Right atrium auricular region (tissue), 2 donors: ENCODE measurements around the gene METAP1D. TPM values are rescaled to one million over a fixed set of nuclear protein-coding genes. Genes with fewer than 3 reads are reported as not detected.

Source experiments
- DNase-seq: peaks from one replicate; pipeline ENCODE4 v3.0.0-alpha.2; 2019; ENCODE audit warnings: low spot score
- H3K27ac ChIP-seq, 2 donors: fragments of 200-600 bp; sonication (generic); 1 replicate in 1 of 2; 2 replicates in 1 of 2; pipeline ENCODE4 v1.5.1; 2016 to 2019
- H3K27me3 ChIP-seq, 2 donors: fragments of 200-600 bp; sonication (generic); one replicate each; pipeline versions ENCODE4 v1.5.1 to v1.6.0; 2017 to 2019
- H3K36me3 ChIP-seq: fragments of 200-600 bp; sonication (generic); one replicate; pipeline ENCODE4 v1.5.1; 2016
- H3K4me1 ChIP-seq, 2 donors: fragments of 200-600 bp; sonication (generic); one replicate each; pipeline versions ENCODE4 v1.5.1 to v1.6.0; 2017 to 2019
- H3K4me3 ChIP-seq, 2 donors: fragments of 200-600 bp; sonication (generic); 1 replicate in 1 of 2; 2 replicates in 1 of 2; pipeline ENCODE4 v1.5.1; 2017 to 2019; ENCODE audit warnings: mild to moderate bottlenecking in 1 of 2, moderate library complexity in 1 of 2
- H3K9me3 ChIP-seq, 2 donors: fragments of 200-600 bp; sonication (generic); one replicate each; pipeline ENCODE4 v1.5.1; 2019
- CTCF ChIP-seq, 2 donors: fragments of 200-600 bp; sonication (generic); IDR thresholded peaks; one replicate each; pipeline ENCODE4 v1.5.1; 2019; ENCODE audit warnings: antibody characterized with exemption in 2 of 2
- total RNA-seq, 2 donors: library from RNA; depleted of rRNA; stranded (reverse); fragments of >200 nt; gene quantifications; one replicate each; pipeline ENCODE4 v1.1.0, GENCODE V29; 2016

The METAP1D gene
- total RNA-seq, 2 donors from 2014 or later: 2.3 to 4.7 TPM

GRCh38 chr2:172091000-172091641 lies 91.4 kb downstream of the METAP1D start:
- no peaks in the 10 kb centered on the region for H3K36me3 ChIP-seq
- H3K27me3 ChIP-seq: peaks cover 86 to 99% of the 10 kb centered on the region in 2 donors
- no peak overlapping the region for H3K27ac ChIP-seq
- no peak overlapping the region for H3K4me3 ChIP-seq
- no peaks in the 10 kb centered on the region for H3K9me3 ChIP-seq
- DNase-seq: no peak
- no peak for TF ChIP-seq CTCF (IDR thresholded peaks at IDR 0.05)
- peaks cover 0 to 36% of the 10 kb centered on the region in 2 donors for H3K4me1 ChIP-seq

- TF ChIP-seq CTCF (IDR thresholded peaks at IDR 0.05): no peak
- Histone ChIP-seq H3K4me1 (peaks cover 0 to 36% of the 10 kb centered on the region in 2 donors), H3K4me3 (no peak overlapping the region), H3K27ac (no peak overlapping the region), H3K9me3 (no peaks in the 10 kb centered on the region), H3K27me3 (peaks cover 83 to 99% of the 10 kb centered on the region in 2 donors), H3K36me3 (no peaks in the 10 kb centered on the region)
- no peak for DNase-seq
Measured at GRCh38 chr2:172091761-172092566, 92.2 kb downstream of the METAP1D start.

- no peak for TF ChIP-seq CTCF (IDR thresholded peaks at IDR 0.05)
- Histone ChIP-seq H3K4me3 (no peak overlapping the region), H3K27me3 (peaks cover 83 to 99% of the 10 kb centered on the region in 2 donors), H3K27ac (no peak overlapping the region), H3K36me3 (no peaks in the 10 kb centered on the region), H3K4me1 (peaks cover 0 to 39% of the 10 kb centered on the region in 2 donors), H3K9me3 (no peaks in the 10 kb centered on the region)
- DNase-seq: no peak
Measured at GRCh38 chr2:172092716-172093415, 93.1 kb downstream of the METAP1D start.

DNA sequence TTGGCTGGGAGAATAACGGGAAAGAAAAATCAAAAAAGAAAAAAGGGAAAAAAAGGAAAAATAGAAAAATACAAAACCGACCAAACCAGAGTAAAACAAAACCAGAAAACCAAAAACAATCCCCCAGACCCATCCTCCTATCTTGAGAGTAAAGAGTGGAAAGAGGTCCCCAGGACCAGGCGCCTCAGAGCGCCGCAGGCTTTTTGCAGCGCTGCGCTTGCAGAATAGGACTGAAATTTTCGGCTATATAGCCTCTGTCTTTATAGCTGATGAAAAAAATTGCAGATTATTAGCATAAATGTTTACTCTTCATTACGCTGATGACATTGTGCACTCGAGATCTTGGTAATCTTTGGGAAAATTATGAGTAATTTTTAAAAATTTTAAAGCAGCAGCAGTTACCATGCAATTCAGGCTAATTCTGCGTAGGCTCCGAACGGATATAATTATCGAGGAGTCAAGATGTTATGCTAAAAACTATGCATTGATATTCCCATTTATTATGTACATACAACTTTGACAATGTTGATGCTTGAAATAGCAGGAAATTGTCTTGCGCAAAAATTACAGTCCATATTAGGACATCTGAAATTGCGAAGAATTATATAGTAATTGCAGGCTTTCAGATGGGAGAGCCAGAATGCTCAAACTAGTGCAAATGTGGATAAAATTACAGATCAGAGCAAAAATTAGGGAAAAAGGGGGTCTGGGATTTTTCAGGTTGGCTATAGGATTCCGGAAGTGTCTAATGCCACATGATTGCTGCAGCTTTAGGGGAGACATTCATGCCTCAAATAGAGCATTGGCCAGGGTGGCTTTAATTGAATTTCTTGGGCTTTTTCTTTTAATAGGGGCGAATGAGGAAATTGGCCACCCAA lies 93.9 kb downstream of the METAP1D start:
- H3K4me1 ChIP-seq: peaks cover 0 to 44% of the 10 kb centered on the region in 2 donors
- peaks cover 81 to 99% of the 10 kb centered on the region in 2 donors for H3K27me3 ChIP-seq
- no peak for TF ChIP-seq CTCF (IDR thresholded peaks at IDR 0.05)
- H3K4me3 ChIP-seq: no peak overlapping the region
- DNase-seq: no peak
- H3K9me3 ChIP-seq: no peaks in the 10 kb centered on the region
- no peak overlapping the region for H3K27ac ChIP-seq
- no peaks in the 10 kb centered on the region for H3K36me3 ChIP-seq
